OCI-LY3 (cell line): Measurements from ENCODE around the gene UROC1.

Experiments used
- H2AFZ ChIP-seq: fragments of 200-600, 300-600 bp; shearing (Covaris generic); 2 replicates; pipeline ENCODE4 v1.6.0; 2014; ENCODE audit warnings: antibody characterized with exemption, low read depth, low read length
- H3K27ac ChIP-seq: fragments of 200-600, 300-600 bp; sonication (generic); 2 replicates; pipeline ENCODE4 v1.5.1; 2014; ENCODE audit warnings: mild to moderate bottlenecking, low read length, moderate library complexity, mixed read lengths
- H3K27me3 ChIP-seq: fragments of 200-600, 300-600 bp; sonication (generic); 2 replicates; pipeline ENCODE4 v1.6.1; 2014; ENCODE audit warnings: low read depth, low read length, mixed read lengths
- H3K36me3 ChIP-seq: fragments of 200-600, 300-600 bp; sonication (generic); replicated peaks from 2 replicates; pipeline ENCODE3; 2014; ENCODE audit warnings: low read depth, low read length, mixed read lengths
- H3K4me1 ChIP-seq: fragments of 300-600, 200-600 bp; sonication (generic); 2 replicates; pipeline ENCODE4 v1.6.1; 2014; ENCODE audit warnings: low read length, mixed read lengths
- H3K4me2 ChIP-seq: fragments of 200-600, 300-600 bp; sonication (generic); 2 replicates; pipeline ENCODE4 v1.6.1; 2014; ENCODE audit warnings: low read length, mixed read lengths
- H3K4me3 ChIP-seq: fragments of 300-600, 200-600 bp; sonication (generic); 2 replicates; pipeline ENCODE4 v1.5.1; 2014; ENCODE audit warnings: antibody characterized with exemption, mild to moderate bottlenecking, low read length, moderate library complexity
- H3K79me2 ChIP-seq: fragments of 300-600, 200-600 bp; shearing (Covaris generic); 2 replicates; pipeline ENCODE4 v1.6.1; 2014; ENCODE audit warnings: mild to moderate bottlenecking, low read length, mixed read lengths
- H3K9ac ChIP-seq: fragments of 300-600, 200-600 bp; shearing (Covaris generic); 2 replicates; pipeline ENCODE4 v1.6.0; 2014; ENCODE audit warnings: mild to moderate bottlenecking, low read length, moderate library complexity
- H3K9me3 ChIP-seq: fragments of 200-600, 300-600 bp; shearing (Covaris generic); 2 replicates; pipeline ENCODE4 v1.6.1; 2014; ENCODE audit warnings: low read length, mixed read lengths; ENCODE audit not compliant: insufficient read depth
- H4K20me1 ChIP-seq: fragments of 200-600, 300-600 bp; sonication (generic); 2 replicates; pipeline ENCODE4 v1.6.1; 2016; ENCODE audit warnings: low read length, mixed read lengths; ENCODE audit not compliant: insufficient read depth
- CTCF ChIP-seq: fragments of 200-600, 300-600 bp; sonication (generic); IDR thresholded peaks from 2 replicates; pipeline ENCODE4 v1.5.1; 2014; ENCODE audit warnings: antibody characterized with exemption, low read length, low read depth
- EZH2phosphoT487 ChIP-seq: fragments of 200-600 bp; shearing (Covaris generic); IDR thresholded peaks from 2 replicates; pipeline ENCODE4 v1.6.1; 2018; ENCODE audit warnings: antibody characterized with exemption, mixed run types, low read depth

The UROC1 gene

GRCh38 chr3:126493051-126493450, 24.5 kb downstream of the UROC1 start:
- no peak overlapping the region for H3K9ac ChIP-seq
- peaks cover 5% of the 10 kb centered on the region; the same call in 1 of the 2 replicates for H3K27me3 ChIP-seq
- H3K27ac ChIP-seq = no peak overlapping the region

GRCh38 chr3:126491221-126492013, 26.2 kb downstream of the UROC1 start:
- Histone ChIP-seq H3K4me1 (no peaks in the 10 kb centered on the region), H3K79me2 (no peaks in the 10 kb centered on the region), H3K36me3 (no peaks in the 10 kb centered on the region), H3K4me2 (no peak overlapping the region), H2AFZ (no peak overlapping the region), H3K27me3 (peaks cover 5% of the 10 kb centered on the region; the same call in 1 of the 2 replicates), H4K20me1 (no peaks in the 10 kb centered on the region), H3K9me3 (no peaks in the 10 kb centered on the region), H3K27ac (no peak overlapping the region), H3K4me3 (no peak overlapping the region), H3K9ac (no peak overlapping the region)
- TF ChIP-seq EZH2phosphoT487 (no peak), CTCF (no peak)

More at GRCh38 chr3:126493051-126493450, 24.5 kb downstream of the UROC1 start:
- H2AFZ ChIP-seq = no peak overlapping the region
- H4K20me1 ChIP-seq = no peaks in the 10 kb centered on the region
- TF ChIP-seq CTCF (no peak), EZH2phosphoT487 (no peak)
- H3K4me2 ChIP-seq = no peak overlapping the region
- no peak overlapping the region for H3K4me3 ChIP-seq
- no peaks in the 10 kb centered on the region for H3K9me3 ChIP-seq
- no peaks in the 10 kb centered on the region for H3K36me3 ChIP-seq
- H3K79me2 ChIP-seq = no peaks in the 10 kb centered on the region
- no peaks in the 10 kb centered on the region for H3K4me1 ChIP-seq

GRCh38 chr3:126490619-126491018, 27.0 kb downstream of the UROC1 start:
- no peak for TF ChIP-seq CTCF
- no peak for TF ChIP-seq EZH2phosphoT487
- peaks cover 5% of the 10 kb centered on the region; the same call in 1 of the 2 replicates for H3K27me3 ChIP-seq
- H3K36me3 ChIP-seq = no peaks in the 10 kb centered on the region
- no peak overlapping the region for H3K4me2 ChIP-seq
- H3K9me3 ChIP-seq = no peaks in the 10 kb centered on the region
- H4K20me1 ChIP-seq = no peaks in the 10 kb centered on the region
- H3K9ac ChIP-seq = no peak overlapping the region
- no peaks in the 10 kb centered on the region for H3K4me1 ChIP-seq
- no peak overlapping the region for H3K27ac ChIP-seq
- no peak overlapping the region for H3K4me3 ChIP-seq
- no peak overlapping the region for H2AFZ ChIP-seq
- no peaks in the 10 kb centered on the region for H3K79me2 ChIP-seq

- Histone ChIP-seq H3K4me2 (no peak overlapping the region), H3K27ac (no peak overlapping the region), H2AFZ (no peak overlapping the region), H3K79me2 (no peaks in the 10 kb centered on the region), H4K20me1 (no peaks in the 10 kb centered on the region), H3K4me3 (no peak overlapping the region), H3K9ac (no peak overlapping the region), H3K36me3 (no peaks in the 10 kb centered on the region), H3K27me3 (peaks cover 5% of the 10 kb centered on the region; the same call in 1 of the 2 replicates), H3K9me3 (no peaks in the 10 kb centered on the region), H3K4me1 (no peaks in the 10 kb centered on the region)
- TF ChIP-seq CTCF = no peak
- no peak for TF ChIP-seq EZH2phosphoT487
These were observed 28.5 kb downstream of the UROC1 start for GRCh38 chr3:126488886-126489569.
